Left ventricle myocardium inferior (tissue), 1 donor: ENCODE data around the gene EPB41L1. TPM values are rescaled to one million over a fixed set of nuclear protein-coding genes. Genes with fewer than 3 reads are reported as not detected.

ENCODE experiments used
- DNase-seq: peaks from one replicate; pipeline ENCODE4 v3.0.0-alpha.2; 2020
- H3K27ac ChIP-seq: fragments of 200-600 bp; replicated peaks from 2 replicates; pipeline ENCODE4 v1.8.0; 2021
- H3K27me3 ChIP-seq: fragments of 200-600 bp; 2 replicates; pipeline ENCODE4 v1.8.0; 2021; ENCODE audit warnings: low read depth
- H3K36me3 ChIP-seq: fragments of 200-600 bp; 2 replicates; pipeline ENCODE4 v1.8.0; 2021
- H3K4me1 ChIP-seq: fragments of 200-600 bp; 2 replicates; pipeline ENCODE4 v1.8.0; 2021
- H3K4me3 ChIP-seq: fragments of 200-600 bp; 2 replicates; pipeline ENCODE4 v1.8.0; 2021; ENCODE audit warnings: mild to moderate bottlenecking, moderate library complexity
- H3K9me3 ChIP-seq: fragments of 200-600 bp; replicated peaks from 2 replicates; pipeline ENCODE4 v1.8.0; 2021
- CTCF ChIP-seq: fragments of 200-600 bp; IDR thresholded peaks from 2 replicates; pipeline ENCODE4 v1.8.0; 2021; ENCODE audit warnings: antibody characterized with exemption, mild to moderate bottlenecking, borderline replicate concordance
- intact Hi-C: fragments of 100-400 bp; cut with micrococcal nuclease; formaldehyde crosslinking; loops from one replicate; pipeline ENCODE4 v1.11.0; 2022
- total RNA-seq: library from RNA; stranded (reverse); fragmentation: NEBNext Ultra II Directional; extraction: Animal tissue kit (Norgen Biotek cat#: 25700); gene quantifications from one replicate; pipeline ENCODE4 v1.2.1, GENCODE V29; 2021
- donor health status: DM: no; HTN: yes; CAD: no; lungs with severe emphysema.

EPB41L1 gene
- total RNA-seq, 1 donor from 2014 or later = 14.6 TPM

GRCh38 chr20:36203861-36204260 lies 49.3 kb downstream of the EPB41L1 start:
- Histone ChIP-seq H3K9me3 (no peaks in the 10 kb centered on the region), H3K27me3 (no peaks in the 10 kb centered on the region), H3K4me1 (no peaks in the 10 kb centered on the region), H3K36me3 (no peaks in the 10 kb centered on the region), H3K4me3 (no peak overlapping the region), H3K27ac (no peak overlapping the region)
- no peak for TF ChIP-seq CTCF
- no peak for DNase-seq
- intact Hi-C loops = no loop called here

- H3K36me3 ChIP-seq = no peaks in the 10 kb centered on the region
- intact Hi-C loops = no loop called here
Observed at GRCh38 chr20:36205026-36205425, 50.5 kb downstream of the EPB41L1 start.

GRCh38 chr20:36206068-36206467 lies 51.5 kb downstream of the EPB41L1 start:
- intact Hi-C loops = no loop called here

More at GRCh38 chr20:36205026-36205425, 50.5 kb downstream of the EPB41L1 start:
- Histone ChIP-seq H3K4me3 (no peak overlapping the region), H3K9me3 (no peaks in the 10 kb centered on the region), H3K27ac (no peak overlapping the region), H3K4me1 (no peaks in the 10 kb centered on the region), H3K27me3 (no peaks in the 10 kb centered on the region)
- TF ChIP-seq CTCF = no peak
- no peak for DNase-seq

GRCh38 chr20:36206641-36207040 lies 52.1 kb downstream of the EPB41L1 start:
- TF ChIP-seq CTCF = no peak
- no peaks in the 10 kb centered on the region for H3K27me3 ChIP-seq
- H3K9me3 ChIP-seq = no peaks in the 10 kb centered on the region
- intact Hi-C loops = no loop called here
- no peak overlapping the region for H3K4me3 ChIP-seq
- DNase-seq = no peak
- H3K27ac ChIP-seq = no peak overlapping the region
- no peaks in the 10 kb centered on the region for H3K4me1 ChIP-seq
- no peaks in the 10 kb centered on the region for H3K36me3 ChIP-seq

More at GRCh38 chr20:36206068-36206467, 51.5 kb downstream of the EPB41L1 start:
- Histone ChIP-seq H3K36me3 (no peaks in the 10 kb centered on the region), H3K27ac (no peak overlapping the region), H3K27me3 (no peaks in the 10 kb centered on the region), H3K9me3 (no peaks in the 10 kb centered on the region), H3K4me3 (no peak overlapping the region), H3K4me1 (no peaks in the 10 kb centered on the region)
- no peak for TF ChIP-seq CTCF
- no peak for DNase-seq

- intact Hi-C loops = no loop called here
- TF ChIP-seq CTCF = no peak
- peaks cover 7% of the 10 kb centered on the region for H3K36me3 ChIP-seq
Observed at GRCh38 chr20:36207602-36208001, 53.1 kb downstream of the EPB41L1 start.

GRCh38 chr20:36208257-36208656 lies 53.7 kb downstream of the EPB41L1 start:
- H3K27ac ChIP-seq = no peak overlapping the region
- DNase-seq = no peak
- peaks cover 13% of the 10 kb centered on the region for H3K36me3 ChIP-seq
- no peaks in the 10 kb centered on the region for H3K27me3 ChIP-seq
- TF ChIP-seq CTCF = no peak
- intact Hi-C loops = no loop called here
- no peaks in the 10 kb centered on the region for H3K4me1 ChIP-seq
- H3K9me3 ChIP-seq = no peaks in the 10 kb centered on the region
- no peak overlapping the region for H3K4me3 ChIP-seq

More at GRCh38 chr20:36207602-36208001, 53.1 kb downstream of the EPB41L1 start:
- H3K27me3 ChIP-seq = no peaks in the 10 kb centered on the region
- no peak overlapping the region for H3K4me3 ChIP-seq
- DNase-seq = no peak
- no peaks in the 10 kb centered on the region for H3K4me1 ChIP-seq
- no peak overlapping the region for H3K27ac ChIP-seq
- no peaks in the 10 kb centered on the region for H3K9me3 ChIP-seq
